Uterus (tissue), 4 donors: Measurements from ENCODE around the gene TRIM32. TPM values are rescaled to one million over a fixed set of nuclear protein-coding genes. Genes with fewer than 3 reads are reported as not detected.

Experiments used
- DNase-seq, 2 donors: peaks; one replicate each; pipeline ENCODE4 v3.0.0-alpha.2; 2019 to 2020
- H3K27ac ChIP-seq, 2 donors: fragments of 200-600 bp; sonication (generic); 1 replicate in 1 of 2; 2 replicates in 1 of 2; pipeline ENCODE4 v1.5.1; 2016 to 2018
- H3K27me3 ChIP-seq, 2 donors: fragments of 200-600 bp; sonication (generic); one replicate each; pipeline ENCODE4 v1.5.1; 2018 to 2019; ENCODE audit warnings: control low read depth in 1 of 2
- H3K36me3 ChIP-seq, 2 donors: fragments of 200-600 bp; sonication (generic); one replicate each; pipeline ENCODE4 v1.5.1; 2019; ENCODE audit warnings: control low read depth in 1 of 2
- H3K4me1 ChIP-seq, 2 donors: fragments of 200-600 bp; sonication (generic); one replicate each; pipeline ENCODE4 v1.5.1; 2018 to 2019; ENCODE audit warnings: control low read depth in 1 of 2
- H3K4me3 ChIP-seq, 2 donors: fragments of 200-600 bp; sonication (generic); 1 replicate in 1 of 2; 2 replicates in 1 of 2; pipeline ENCODE4 v1.5.1; 2018 to 2019; ENCODE audit warnings: mild to moderate bottlenecking in 1 of 2
- H3K9me3 ChIP-seq, 2 donors: fragments of 200-600 bp; sonication (generic); one replicate each; pipeline ENCODE4 v1.5.1; 2019; ENCODE audit warnings: control low read depth in 1 of 2
- CTCF ChIP-seq, 4 experiments: fragments of 200-600 bp in 2 of 4; fragments of 450-650 bp in 2 of 4; sonication (generic) in 2 of 4; IDR thresholded peaks; one replicate each; pipeline ENCODE4 v1.5.1; 2016 to 2019; ENCODE audit warnings: antibody characterized with exemption in 4 of 4, mild to moderate bottlenecking in 2 of 4, moderate library complexity in 1 of 4
- POLR2A ChIP-seq, 2 donors: fragments of 450-650 bp; IDR thresholded peaks; one replicate each; pipeline ENCODE4 v1.6.1; 2016; ENCODE audit warnings: antibody characterized with exemption in 2 of 2, mild to moderate bottlenecking in 1 of 2, moderate library complexity in 1 of 2
- intact Hi-C: fragments of 100-400 bp; cut with DNase I; formaldehyde crosslinking; loops from one replicate; pipeline ENCODE4 v1.15.1; 2023; ENCODE audit warnings: low total_unique reads
- total RNA-seq, 4 donors: library from RNA; depleted of rRNA in 3 of 4; stranded (reverse); fragments of >200 nt in 3 of 4; gene quantifications; one replicate each; pipeline versions ENCODE4 v1.1.0 to v1.2.4, GENCODE V29; 2014 to 2023
- donor health status: DM: yes; HTN: yes; CAD: no.

The TRIM32 gene
- total RNA-seq, 4 donors from 2014 or later: 13.2 to 36.0 (median 25.3) TPM

DNA sequence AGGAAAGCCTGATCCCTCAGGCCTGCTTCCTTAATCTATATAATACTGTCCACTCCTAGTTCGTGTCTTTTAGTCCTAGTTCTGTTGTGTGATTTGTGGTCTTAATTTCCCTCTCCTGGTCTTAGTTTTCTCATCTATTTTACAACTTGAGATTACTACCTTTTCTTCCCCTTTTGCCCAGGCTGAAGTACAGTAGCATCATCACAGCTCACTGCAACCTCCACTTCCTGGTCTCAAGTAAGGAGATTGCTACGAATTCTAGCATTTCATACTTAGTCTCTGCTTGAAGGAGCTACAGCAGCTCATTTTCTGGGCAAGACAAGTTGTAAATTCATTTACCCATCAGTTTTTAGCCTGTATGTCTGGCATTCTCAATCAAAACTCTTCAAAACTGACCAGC lies 5.5 kb downstream of the TRIM32 start:
- Histone ChIP-seq H3K27me3 (no peaks in the 10 kb centered on the region), H3K36me3 (no peaks in the 10 kb centered on the region), H3K4me1 (peaks cover 5 to 7% of the 10 kb centered on the region in 2 donors), H3K27ac (no peak overlapping the region), H3K9me3 (no peaks in the 10 kb centered on the region), H3K4me3 (no peak overlapping the region)
- TF ChIP-seq POLR2A (IDR thresholded peaks at IDR 0.05) (no peak), CTCF (IDR thresholded peaks at IDR 0.05) (no peak)
- intact Hi-C loops: no loop called here
- DNase-seq: no peak

- no peaks in the 10 kb centered on the region for H3K27me3 ChIP-seq
- intact Hi-C loops: no loop called here
- H3K4me3 ChIP-seq: no peak overlapping the region
- TF ChIP-seq POLR2A (IDR thresholded peaks at IDR 0.05) (no peak), CTCF (IDR thresholded peaks at IDR 0.05) (no peak)
- H3K9me3 ChIP-seq: no peaks in the 10 kb centered on the region
- H3K36me3 ChIP-seq: no peaks in the 10 kb centered on the region
- peaks cover 2 to 5% of the 10 kb centered on the region in 2 donors for H3K4me1 ChIP-seq
- no peak for DNase-seq
- no peak overlapping the region for H3K27ac ChIP-seq
Measured at GRCh38 chr9:116693233-116693731, 6.2 kb downstream of the TRIM32 start.

GRCh38 chr9:116694785-116695291 lies 7.7 kb downstream of the TRIM32 start:
- intact Hi-C loops: no loop called here
- no peak overlapping the region for H3K4me3 ChIP-seq
- DNase-seq: no peak
- H3K9me3 ChIP-seq: no peaks in the 10 kb centered on the region
- TF ChIP-seq POLR2A (IDR thresholded peaks at IDR 0.05) (no peak), CTCF (IDR thresholded peaks at IDR 0.05) (no peak)
- H3K27ac ChIP-seq: no peak overlapping the region
- H3K36me3 ChIP-seq: no peaks in the 10 kb centered on the region
- peaks cover 0 to 1% of the 10 kb centered on the region in 2 donors for H3K4me1 ChIP-seq
- H3K27me3 ChIP-seq: no peaks in the 10 kb centered on the region

GRCh38 chr9:116695438-116695837 lies 8.3 kb downstream of the TRIM32 start:
- H3K4me3 ChIP-seq: no peak overlapping the region
- TF ChIP-seq POLR2A (IDR thresholded peaks at IDR 0.05): no peak
- TF ChIP-seq CTCF (IDR thresholded peaks at IDR 0.05): no peak
- H3K27ac ChIP-seq: no peak overlapping the region
- intact Hi-C loops: no loop called here
- no peaks in the 10 kb centered on the region for H3K9me3 ChIP-seq
- H3K4me1 ChIP-seq: no peaks in the 10 kb centered on the region
- no peak for DNase-seq
- H3K27me3 ChIP-seq: no peaks in the 10 kb centered on the region
- no peaks in the 10 kb centered on the region for H3K36me3 ChIP-seq

DNA sequence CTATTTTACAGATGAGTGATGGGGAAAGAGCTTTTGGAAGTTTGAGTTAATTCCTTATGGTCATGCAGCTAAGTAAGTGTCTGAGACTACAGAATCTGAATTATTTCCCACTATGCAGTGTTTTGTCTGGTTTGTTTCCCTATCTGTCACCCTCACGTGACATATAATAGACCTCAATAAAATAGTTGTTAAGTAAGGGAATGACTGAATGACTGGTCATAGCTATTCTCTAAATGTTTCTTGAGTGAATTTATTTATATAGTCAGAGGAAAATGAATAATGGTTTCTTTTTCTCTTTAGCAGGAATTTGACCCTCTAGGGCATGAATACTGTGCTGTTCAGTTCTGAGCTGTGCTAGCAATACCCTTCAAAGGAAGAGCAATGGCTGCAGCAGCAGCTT lies 10.3 kb downstream of the TRIM32 start:
- H3K4me3 ChIP-seq: no peak overlapping the region
- TF ChIP-seq POLR2A (IDR thresholded peaks at IDR 0.05): no peak
- no peak for TF ChIP-seq CTCF (IDR thresholded peaks at IDR 0.05)
- no peaks in the 10 kb centered on the region for H3K36me3 ChIP-seq
- no peaks in the 10 kb centered on the region for H3K4me1 ChIP-seq
- no peaks in the 10 kb centered on the region for H3K9me3 ChIP-seq
- no peak for DNase-seq
- intact Hi-C loops: no loop called here
- H3K27ac ChIP-seq: no peak overlapping the region
- H3K27me3 ChIP-seq: no peaks in the 10 kb centered on the region
